Omental fat pad (tissue), 4 donors: ENCODE data around the gene LRRC3B. TPM values are rescaled to one million over a fixed set of nuclear protein-coding genes. Genes with fewer than 3 reads are reported as not detected.
A peak's percentile ranks its signal among the peaks of the same experiment; 100 is the strongest.

Experiments
- ATAC-seq: fragments of 150-250 bp; one replicate; pipeline ENCODE4 v1.9.1; 2016; ENCODE audit warnings: mild to moderate bottlenecking, moderate library complexity; ENCODE audit not compliant: low FRiP score
- DNase-seq: peaks from one replicate; pipeline ENCODE4 v3.0.0-alpha.2; 2019; ENCODE audit warnings: low spot score
- total RNA-seq, 4 donors: library from RNA; depleted of rRNA; stranded (reverse); fragments of >200 nt; gene quantifications; one replicate each; pipeline ENCODE4 v1.1.0, GENCODE V29; 2016
- TF ChIP-seq, protein P1 (sequence below), 3 donors: fragments of 450-650 bp; IDR thresholded peaks; one replicate each; pipeline ENCODE4 v1.5.1; 2016 to 2017; ENCODE audit warnings: antibody characterized with exemption in 3 of 3, mild to moderate bottlenecking in 3 of 3, moderate library complexity in 2 of 3

LRRC3B gene, protein sequence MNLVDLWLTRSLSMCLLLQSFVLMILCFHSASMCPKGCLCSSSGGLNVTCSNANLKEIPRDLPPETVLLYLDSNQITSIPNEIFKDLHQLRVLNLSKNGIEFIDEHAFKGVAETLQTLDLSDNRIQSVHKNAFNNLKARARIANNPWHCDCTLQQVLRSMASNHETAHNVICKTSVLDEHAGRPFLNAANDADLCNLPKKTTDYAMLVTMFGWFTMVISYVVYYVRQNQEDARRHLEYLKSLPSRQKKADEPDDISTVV
- under 1 TPM in 3 of 4 donors, not detected in 1; 0.09 to 0.24 (median 0.16) TPM for total RNA-seq

DNA sequence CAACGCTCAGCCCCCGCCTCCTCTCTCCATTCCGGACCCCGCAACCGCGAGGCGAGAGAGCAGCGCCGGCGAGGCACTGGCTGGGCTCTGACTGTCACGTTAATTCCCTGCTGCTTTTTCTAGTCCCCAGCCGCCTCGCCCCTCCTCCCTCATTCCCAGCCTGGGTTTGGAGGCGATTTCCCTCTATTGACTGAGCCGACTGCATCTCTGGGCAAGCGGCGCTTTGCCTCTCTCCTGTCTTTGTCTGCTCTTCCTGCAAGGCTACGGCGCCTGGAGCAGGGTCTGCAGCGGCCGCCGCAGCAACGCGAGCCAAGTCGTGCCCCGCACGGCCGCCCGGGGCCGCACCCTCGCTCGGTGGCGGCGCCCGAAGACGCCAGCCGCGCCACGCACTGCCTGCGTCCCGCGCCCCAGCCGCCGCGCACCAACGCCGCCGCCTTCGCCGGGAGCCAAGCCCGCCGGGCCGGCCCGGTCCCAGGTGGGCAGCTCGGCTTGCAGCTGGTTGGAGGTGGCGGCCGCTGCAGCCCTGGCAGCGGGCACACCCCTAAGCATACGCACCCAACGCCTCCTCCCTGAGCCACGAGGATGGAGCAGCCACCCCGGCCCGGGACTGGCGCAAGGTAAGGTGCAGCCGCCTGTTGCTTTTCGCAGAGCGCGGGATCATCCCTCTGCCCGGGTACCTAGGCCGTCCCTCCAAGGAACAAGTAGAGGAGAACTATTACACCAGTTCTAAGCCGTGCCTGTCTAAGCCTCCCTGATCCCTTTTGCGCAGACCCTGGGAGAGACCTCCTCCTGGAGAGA, at the start of gene LRRC3B:
TSS of gene LRRC3B (plus strand) at position 152 of the 798 bp plus-strand sequence. CDS start 86,901 bp downstream, outside the sequence.
- ATAC-seq (peak; percentile 35), DNase-seq (no peak)
- TF ChIP-seq, protein P1, sequence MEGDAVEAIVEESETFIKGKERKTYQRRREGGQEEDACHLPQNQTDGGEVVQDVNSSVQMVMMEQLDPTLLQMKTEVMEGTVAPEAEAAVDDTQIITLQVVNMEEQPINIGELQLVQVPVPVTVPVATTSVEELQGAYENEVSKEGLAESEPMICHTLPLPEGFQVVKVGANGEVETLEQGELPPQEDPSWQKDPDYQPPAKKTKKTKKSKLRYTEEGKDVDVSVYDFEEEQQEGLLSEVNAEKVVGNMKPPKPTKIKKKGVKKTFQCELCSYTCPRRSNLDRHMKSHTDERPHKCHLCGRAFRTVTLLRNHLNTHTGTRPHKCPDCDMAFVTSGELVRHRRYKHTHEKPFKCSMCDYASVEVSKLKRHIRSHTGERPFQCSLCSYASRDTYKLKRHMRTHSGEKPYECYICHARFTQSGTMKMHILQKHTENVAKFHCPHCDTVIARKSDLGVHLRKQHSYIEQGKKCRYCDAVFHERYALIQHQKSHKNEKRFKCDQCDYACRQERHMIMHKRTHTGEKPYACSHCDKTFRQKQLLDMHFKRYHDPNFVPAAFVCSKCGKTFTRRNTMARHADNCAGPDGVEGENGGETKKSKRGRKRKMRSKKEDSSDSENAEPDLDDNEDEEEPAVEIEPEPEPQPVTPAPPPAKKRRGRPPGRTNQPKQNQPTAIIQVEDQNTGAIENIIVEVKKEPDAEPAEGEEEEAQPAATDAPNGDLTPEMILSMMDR (IDR thresholded peaks at IDR 0.05) = no peak

DNA sequence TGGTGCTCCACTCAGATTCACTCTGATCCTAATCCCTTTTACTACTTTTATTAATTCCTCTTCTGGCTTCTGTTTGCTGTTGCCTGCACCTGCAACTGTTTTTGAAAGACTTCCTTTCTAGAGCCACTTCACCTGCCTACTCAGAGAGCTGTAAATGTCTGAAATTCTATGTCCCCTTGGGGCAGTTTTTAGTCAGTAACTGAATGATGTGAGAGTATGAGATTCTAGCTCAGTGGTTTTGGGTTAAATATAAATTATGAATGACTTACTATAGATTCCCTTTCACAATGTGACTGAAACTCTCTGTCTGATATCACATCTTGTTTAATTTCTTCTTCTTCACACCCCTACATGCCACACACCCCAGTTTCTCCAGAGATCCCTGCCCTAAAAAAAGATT, 47.8 kb upstream of the LRRC3B start:
- ATAC-seq (no peak), DNase-seq (no peak)
- TF ChIP-seq, protein P1 (IDR thresholded peaks at IDR 0.05) = no peak

DNA sequence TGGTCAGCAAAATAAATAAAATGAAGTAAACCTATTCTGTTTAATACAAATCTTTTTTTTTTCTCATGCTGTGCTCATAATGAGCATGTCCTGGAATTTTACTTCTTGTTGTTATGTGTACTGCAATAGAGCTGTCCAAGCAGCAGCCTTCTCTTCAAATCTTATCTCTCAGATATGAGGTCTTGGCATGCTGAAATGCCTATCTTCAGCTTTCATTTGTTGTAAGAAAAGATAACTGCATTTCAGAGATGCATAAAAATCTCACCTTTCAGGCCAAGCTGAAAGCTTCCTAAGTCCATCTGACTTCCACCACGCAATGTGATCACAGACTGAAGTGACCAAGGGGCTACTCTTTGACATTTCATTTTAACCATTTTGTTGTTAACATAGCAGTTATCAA, 43.5 kb upstream of the LRRC3B start:
- no peak for ATAC-seq
- TF ChIP-seq, protein P1 (IDR thresholded peaks at IDR 0.05) = no peak

DNA sequence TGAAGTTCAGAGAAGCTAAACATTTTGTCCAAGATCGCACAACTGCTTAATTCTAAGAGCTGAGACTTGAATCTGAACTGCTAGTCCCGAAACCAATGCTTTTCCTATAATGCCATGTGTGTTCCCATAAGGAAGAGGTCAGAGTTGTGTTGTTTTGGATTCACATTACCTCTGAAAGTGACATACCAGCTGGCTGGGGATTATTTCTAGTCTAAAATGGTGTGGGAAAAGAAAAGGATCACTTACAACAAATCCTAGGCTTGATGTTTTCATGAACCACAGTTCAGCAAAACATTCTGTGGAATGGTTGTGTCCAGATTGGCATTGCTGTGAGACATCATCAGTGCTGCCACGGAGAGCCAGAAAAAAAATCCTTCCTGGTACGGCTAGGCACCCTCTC, 35.0 kb upstream of the LRRC3B start:
- DNase-seq (no peak), ATAC-seq (no peak)
- TF ChIP-seq, protein P1 (IDR thresholded peaks at IDR 0.05) = no peak

More for the DNA sequence above, 43.5 kb upstream of the LRRC3B start:
- no peak for DNase-seq

DNA sequence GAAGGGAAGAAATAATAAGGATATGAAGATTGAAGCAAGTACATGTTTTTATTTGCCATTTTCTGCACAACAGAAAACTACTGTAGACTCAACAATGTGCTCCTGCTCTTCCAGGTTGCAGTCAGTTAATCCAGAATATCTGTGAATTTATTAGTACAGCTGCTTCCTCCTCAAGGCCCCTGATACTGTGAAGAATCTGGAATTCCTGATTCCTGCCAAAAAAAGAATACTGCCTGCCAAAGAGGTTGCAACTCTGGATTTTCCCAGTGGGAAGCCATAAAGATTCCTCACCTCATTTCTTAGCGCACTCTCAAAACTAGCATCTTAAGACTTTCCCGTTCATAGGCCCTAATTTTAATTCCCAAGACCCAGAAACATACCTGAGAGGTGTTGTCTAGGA, 33.6 kb upstream of the LRRC3B start:
- DNase-seq = no peak
- ATAC-seq = no peak
- TF ChIP-seq, protein P1 (IDR thresholded peaks at IDR 0.05) = no peak

DNA sequence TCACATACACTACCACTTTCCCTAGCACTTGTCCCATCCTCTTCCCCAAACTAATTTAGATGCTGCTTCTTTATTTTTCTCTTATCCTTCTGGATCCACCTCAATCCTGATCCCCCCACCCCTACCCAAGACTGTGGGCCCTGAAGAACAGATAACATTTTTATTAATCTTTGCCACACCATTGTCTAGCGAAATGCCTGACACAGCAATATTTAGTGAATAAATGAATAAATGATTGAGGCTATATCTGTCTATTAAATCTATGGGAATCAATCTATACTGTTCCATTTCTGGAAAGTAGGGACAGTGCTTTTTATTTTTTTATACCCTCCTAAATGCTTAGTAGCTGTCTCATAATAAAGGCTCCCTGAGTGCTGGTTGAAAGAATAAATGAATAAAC, 32.9 kb upstream of the LRRC3B start:
- no peak for DNase-seq
- TF ChIP-seq, protein P1 (IDR thresholded peaks at IDR 0.05) = no peak
- ATAC-seq = no peak
